ENCODE data around the gene ADGRL1.
"Not testable (repeated sequence)": the region's sequence is repeated elsewhere in the genome, so short reads cannot be mapped to it uniquely, and the experiment has no call there.

The ADGRL1 gene

DNA sequence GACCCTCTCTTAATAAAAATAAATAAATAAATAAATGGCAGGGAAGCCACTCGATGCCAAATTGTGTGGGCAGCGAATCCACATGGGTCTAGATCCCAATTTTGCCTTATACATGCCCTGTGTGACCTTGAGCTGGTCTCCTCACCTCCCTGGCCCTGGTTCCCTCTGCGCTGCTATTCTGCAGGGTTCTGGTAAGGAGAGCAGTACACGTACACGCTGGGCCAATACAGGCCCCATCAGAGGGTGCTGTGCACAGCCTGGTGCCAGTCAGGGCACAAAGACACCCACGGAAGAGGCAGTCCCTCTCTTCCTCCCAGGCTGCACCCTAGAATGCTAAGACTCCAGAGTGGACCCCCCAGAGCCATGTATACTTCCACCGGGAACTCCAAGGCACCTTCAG, 17.9 kb downstream of the ADGRL1 start:
- DNase-seq: not testable (repeated sequence)

GRCh38 chr19:14187561-14187960, 18.4 kb downstream of the ADGRL1 start:
- DNase-seq: no peak

DNA sequence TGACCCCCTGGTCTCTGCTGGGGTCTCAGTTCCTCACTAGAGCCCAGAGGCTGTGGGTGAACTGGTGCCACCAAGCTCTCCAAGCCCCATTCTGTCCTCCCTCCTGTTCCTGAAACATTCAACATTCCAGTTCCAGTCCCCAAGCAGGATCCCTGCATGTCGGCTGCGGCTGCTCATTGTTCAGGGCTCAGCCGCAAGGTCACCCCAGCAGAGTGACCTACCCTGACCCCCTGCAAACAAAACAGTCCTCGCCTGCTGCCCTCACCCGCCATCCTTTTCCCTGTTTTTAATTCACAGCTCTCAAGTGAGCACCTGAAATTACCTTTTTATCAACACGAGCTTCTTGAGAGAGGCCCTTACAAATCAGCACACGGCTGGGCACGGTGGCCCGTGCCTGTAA, 19.3 kb downstream of the ADGRL1 start:
- DNase-seq: not testable (repeated sequence)

DNA sequence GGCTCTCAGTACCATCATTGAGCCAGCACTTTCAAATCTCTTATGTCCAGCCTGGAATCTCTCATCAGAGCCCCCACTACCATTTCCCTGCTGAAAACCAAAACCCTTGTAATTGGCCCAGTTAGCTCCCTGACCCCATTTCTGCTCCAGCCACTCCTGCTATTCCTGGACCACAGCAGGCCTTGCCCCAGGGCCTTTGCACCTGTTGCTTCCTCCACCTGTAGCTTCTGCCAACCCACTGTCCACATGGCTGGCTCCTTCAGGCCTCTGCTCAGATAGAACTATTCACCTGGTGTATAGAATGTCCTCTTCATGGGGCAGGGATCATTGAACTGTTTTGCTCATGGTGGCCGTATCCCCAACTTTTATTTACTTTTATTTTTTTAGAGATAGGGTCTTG, 20.3 kb downstream of the ADGRL1 start:
- DNase-seq: not testable (repeated sequence)

- DNase-seq: no peak
Measured at GRCh38 chr19:14185158-14185557, 20.8 kb downstream of the ADGRL1 start.

DNA sequence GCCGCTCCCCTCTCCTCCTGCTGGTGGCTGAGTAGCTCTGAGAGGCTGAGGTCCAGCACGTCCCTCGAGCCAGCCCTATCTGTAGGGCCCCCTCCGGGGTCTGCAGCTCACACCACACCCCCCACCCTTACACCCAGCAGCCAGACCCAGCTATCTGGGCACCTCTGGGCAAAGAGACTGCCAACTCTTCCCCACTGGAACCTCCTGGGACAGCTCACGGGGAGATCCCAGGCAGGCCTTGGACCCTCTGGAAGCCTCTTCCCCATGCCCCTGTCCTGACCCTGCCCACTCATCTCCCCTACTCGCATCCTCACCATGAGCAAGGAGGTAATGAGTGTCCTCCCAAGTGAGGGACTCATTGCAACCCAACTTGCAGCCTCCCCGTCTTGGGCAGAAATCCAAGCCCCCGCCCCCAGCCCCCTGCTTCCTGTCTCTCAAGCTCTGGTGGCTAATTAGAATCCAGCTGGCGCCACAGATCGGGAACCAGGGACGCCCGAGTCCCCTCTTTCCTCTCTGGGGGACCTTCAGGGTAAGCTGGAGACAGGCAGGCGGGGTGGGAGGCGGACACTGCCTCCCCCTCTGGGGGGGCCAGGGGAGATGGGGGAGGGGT, 22.1 kb downstream of the ADGRL1 start:
- DNase-seq: no peak

DNA sequence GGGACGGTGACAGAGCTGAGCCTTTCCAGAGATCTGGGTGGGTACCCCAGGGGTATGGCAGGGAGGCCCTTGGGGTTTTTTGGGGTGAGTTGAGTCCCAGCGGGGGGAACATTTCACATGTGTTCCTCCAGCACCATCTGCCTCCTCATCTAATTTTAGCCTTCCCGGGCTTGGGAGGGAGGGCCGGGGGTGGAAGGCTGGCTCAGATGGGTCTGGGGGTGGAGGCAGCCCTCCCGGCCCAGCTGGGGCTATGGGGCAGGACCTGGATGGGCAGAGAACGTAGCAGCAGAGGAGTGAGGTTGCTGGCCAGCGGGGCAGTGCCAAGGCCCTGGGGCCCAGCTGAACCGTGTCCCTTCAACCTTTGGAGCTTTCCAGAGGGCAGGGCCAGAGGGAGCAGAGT, 23.5 kb downstream of the ADGRL1 start:
- no peak for DNase-seq

DNA sequence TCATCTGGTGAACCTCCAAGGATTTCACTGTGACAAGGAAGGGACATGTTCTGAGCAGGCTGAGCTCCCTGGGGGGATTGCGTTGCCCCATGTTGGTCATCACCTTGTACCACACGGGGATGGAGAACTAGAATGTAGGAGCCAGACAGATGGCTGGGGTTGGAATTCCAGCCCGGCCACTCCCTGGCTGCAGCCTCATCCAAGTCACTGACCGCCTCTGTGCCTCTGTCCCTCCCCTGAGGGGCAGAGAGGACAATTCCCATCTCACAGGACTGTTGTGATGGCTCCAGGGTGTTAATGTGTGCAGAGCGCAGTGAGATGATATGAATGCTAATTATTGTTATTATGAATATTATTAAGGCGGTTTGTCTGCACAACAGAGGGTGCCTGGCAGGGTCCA, 24.1 kb downstream of the ADGRL1 start:
- no peak for DNase-seq

- DNase-seq: not testable (repeated sequence)
Measured at GRCh38 chr19:14181199-14181598, 24.8 kb downstream of the ADGRL1 start.

- no peak for DNase-seq
Measured at GRCh38 chr19:14177496-14178074, 28.4 kb downstream of the ADGRL1 start.

DNA sequence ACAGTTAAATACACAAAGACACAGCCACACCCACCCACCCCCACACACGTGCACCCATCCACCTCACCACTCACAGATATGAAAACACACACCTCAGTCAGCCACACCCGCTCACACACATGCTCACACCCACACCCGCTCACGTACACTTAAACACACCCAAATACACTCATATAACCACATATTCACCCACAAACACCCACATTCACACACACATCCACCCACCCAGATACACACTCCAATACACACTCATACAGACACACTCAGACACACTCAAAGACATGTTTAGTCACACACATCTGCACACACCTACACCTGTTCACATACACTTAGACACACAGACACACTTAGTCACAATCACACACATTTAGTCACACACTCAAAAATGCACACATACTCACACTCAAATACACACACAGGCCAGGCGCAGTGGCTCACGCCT, 30.6 kb downstream of the ADGRL1 start:
- no peak for DNase-seq

GRCh38 chr19:14174883-14175282, 31.1 kb downstream of the ADGRL1 start:
- DNase-seq: no peak

DNA sequence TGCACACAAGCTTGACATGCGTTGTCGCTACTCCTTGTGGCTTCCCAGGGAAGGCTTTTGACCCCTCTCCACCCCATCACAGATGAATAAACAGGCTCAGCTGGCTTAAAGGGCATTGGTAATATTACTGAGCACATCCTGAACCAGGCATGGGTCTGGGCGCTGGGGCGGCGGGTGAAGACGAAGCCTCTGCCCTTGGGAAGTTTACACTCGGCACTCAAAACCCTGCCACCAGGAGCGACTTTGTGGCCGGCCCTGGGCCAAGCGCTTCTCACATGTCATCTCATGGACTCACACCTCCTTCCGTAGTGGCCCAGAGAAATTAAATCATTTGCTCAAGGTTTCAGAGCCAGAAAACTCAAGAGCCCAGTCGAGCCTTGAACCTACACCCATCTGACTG, 37.0 kb downstream of the ADGRL1 start:
- no peak for DNase-seq

GRCh38 chr19:14168259-14168972, 37.6 kb downstream of the ADGRL1 start:
- no peak for DNase-seq

DNA sequence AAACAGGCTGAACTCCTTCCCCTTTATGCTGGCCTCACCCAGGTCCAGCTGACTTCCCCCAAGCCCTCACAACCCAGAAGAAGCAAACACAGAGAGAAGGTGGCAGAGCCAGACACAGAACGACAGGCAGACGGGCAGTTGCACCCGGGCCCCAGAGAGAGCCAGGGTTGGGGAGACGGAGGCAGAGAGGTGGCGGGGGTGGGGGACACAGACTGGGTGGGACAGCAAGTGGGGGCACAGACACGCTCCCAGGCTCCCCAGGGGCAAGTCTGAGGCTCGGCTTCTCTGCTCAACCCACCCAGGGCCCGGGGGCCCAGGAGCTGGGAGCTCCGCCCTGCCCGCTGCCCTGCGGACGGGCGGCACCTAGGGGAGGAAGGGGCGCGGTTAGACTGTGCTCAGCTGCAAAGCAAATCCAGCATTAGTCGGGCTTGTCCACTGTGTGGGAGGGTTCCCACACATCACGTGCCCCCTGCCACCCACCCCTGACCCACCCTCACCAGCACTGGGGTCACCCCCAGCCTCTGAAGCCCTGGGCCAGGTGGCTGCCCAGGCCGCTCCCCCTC, 38.3 kb downstream of the ADGRL1 start:
- no peak for DNase-seq

DNA sequence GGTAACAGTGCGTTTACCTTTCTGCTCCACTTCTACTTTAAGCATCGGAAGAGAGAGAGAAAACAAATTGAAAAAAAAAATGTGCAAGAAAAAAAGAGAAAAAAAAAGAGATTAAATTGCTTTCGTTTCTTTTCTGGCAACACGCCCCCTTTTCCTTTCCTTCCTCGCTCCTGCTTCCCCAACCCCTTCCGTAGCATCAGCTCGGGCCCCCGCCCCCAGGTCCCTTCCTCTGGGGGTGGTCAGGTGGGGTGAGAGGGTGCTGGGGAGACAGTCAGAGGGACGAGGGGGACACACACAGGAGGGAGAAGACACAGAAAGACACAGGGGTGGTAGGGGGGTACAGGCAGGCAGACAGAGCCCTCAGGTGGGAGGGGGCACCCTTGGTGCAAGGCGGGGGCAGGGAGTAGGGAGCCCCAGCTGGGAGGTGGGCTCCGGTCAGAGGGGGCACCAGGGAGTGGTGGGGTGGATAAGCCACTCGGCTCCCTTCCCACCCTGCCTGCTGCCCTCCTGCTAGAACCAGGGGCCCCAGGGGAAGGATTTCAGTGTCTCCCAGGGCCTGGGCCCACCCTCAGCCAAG, 38.9 kb downstream of the ADGRL1 start:
- DNase-seq: no peak

DNA sequence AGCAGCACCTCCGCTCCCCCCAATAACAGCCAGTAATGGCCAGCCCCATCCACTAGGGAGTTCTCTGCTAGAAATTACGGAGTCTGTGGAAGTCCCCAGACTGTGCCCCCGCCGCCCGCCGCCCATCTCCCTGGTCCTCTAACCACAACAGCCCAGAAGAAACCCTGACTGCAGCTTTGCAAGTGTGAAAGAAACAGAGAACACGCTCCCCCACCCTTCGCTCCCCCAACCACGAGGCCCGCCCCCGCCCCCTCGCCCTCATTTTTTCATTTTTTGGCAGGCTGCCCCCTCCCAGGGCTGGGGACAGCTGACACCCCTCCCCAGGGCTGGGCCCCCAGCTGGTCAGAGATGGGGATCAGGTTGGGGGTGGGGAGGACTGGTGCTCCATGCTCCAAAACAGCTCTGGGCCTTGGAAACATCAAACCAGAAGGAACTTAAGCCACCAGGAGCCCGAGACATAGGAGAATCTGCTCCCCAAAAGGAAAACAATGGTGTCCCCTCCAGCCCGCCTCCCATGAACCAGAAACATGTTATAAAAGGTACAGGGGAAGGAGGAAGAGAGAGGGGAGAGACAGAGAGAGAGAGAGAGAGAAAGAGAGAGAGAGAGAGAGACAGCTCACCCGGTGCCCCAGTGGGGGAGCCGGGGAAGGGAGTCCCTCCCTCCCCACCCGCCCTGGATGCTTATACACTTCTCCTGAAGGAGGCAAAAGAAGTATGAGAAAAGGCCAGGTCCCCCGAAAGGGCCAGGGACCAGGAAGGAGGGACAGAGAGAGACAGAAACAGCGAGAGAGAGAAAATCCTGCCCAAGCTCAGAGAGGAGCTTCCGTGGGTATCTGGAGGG, 39.8 kb downstream of the ADGRL1 start:
- DNase-seq: no peak

DNA sequence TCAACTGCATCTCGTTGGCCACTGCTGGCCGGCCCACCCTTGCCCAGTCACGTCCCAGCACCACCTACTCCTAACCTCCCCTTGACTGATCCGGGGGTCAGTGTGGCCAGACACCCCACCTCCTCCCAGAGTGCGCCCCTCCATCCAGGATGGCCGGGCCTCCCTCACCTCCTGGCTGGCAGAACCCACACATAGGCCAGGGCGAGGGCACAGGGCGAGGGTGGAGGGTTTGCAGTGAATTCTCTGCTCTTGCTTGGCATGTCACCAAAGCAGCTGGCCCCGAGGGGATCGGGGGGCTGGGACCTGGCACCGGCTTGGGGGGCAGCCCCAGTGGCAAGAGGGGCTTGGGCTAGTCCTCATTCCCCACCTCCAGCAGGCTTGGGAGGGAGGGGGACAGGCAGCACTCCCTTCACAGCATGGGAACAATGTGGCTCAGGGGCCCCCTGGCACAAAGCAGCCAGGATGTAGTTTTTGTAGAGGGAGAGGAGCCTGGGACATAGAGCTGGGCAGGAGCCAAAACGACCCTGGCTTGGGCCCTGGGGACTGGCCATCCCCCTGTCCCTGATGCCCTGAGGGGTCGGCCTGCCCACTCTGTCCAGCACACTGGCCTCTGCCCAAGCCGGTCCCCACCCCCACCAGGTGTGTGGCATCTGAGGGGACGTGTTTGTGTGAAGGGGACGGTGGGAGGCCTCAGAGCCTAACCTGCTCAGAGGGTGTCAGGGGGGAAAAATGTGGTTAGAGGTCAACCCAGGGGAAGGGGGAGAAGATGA, 41.1 kb downstream of the ADGRL1 start:
- no peak for DNase-seq

DNA sequence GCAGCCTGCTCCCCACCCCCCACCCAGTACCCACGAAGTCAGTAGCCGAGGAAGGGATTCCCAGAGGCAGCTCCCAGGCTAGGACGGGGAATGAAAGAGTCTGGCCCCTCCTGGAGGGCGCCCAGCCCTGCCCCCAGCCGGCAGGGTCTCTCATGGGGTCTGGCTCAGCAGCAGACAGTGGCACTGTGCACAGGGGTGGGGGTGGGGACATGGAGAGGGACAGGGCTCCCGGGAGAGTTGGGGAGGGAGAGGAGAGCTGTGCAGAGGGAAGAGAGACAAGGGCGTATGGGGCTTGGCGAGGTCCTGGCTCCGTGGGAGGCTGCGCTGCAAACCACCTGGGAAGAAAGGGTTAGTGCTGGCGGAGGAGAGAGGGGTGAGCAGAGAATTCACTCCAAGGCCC, 41.9 kb downstream of the ADGRL1 start:
- DNase-seq: no peak

- no peak for DNase-seq
Measured at GRCh38 chr19:14162871-14163297, 43.1 kb downstream of the ADGRL1 start.

DNA sequence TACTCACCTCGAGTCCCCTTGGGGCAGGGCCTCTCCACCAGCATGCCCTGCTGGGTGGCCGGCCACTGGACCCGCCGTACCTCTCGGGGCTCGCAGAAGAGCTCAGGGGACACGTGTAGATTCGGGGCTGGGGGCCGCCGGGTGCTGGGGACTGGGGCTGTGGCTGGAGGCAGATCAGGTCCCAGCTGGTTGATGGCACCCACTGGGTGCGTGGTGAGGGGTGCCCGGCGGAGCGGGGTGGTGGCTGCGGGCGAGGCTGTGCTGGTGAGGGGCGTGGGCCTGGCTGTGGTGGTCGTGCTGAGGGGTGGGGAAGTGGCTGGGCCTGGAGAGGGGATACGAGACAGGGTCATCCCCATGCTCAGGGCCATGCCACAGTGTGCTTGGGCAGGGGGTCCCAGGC, 44.7 kb downstream of the ADGRL1 start:
- no peak for DNase-seq

Measured in fibroblast of skin of abdomen (primary cell).